GM18508 (cell line): ENCODE measurements around the gene UMAD1.

Experiments used
- ATAC-seq: cut with Tn5 transposase; IDR thresholded peaks from one replicate; pipeline ENCODE4 v1.9.1; 2021; ENCODE audit warnings: moderate number of reproducible peaks; ENCODE audit not compliant: insufficient read depth, unreplicated experiment

Gene UMAD1

GRCh38 chr7:7640221-7641128 lies at the start of gene UMAD1:
TSS of gene UMAD1 (plus strand) at chr7:7640752. CDS start at chr7:7673372, 32,620 bp downstream.
- ATAC-seq = peak; percentile 96

DNA sequence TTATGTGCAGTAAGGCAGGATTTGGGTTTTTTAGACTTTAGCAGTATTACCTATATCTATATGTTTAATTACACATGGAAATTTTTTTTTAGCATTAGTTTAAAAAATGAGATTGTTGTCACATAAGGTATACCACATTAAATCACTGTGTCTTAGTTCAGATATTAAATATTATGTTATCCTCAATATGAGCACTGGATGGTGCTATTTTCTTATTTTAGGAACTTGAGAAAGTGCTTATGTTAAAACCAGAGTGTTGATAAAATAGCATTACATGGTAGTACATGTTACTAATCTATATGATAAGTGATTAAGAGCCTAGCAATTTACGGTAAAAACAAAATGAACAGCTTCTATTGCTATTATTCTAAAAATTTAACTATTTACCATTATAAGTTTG lies 45.1 kb upstream of the UMAD1 start:
- ATAC-seq = no peak

DNA sequence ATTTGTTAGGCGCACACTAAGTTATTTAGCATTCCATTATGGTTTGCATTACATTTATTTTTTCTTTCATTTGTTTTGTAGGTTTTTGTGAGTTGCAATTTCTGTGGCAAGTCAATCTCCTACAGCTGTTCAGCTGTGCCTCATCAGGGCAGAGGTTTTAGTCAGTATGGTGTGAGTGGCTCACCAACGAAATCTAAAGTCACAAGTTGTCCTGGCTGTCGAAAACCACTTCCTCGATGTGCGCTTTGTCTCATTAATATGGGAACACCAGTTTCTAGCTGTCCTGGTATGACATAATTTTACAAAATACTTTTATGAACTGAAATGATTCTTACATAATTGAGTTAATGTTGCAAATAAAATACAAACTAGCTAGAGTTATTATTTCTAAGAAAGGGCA lies 44.4 kb upstream of the UMAD1 start:
- ATAC-seq = no peak

DNA sequence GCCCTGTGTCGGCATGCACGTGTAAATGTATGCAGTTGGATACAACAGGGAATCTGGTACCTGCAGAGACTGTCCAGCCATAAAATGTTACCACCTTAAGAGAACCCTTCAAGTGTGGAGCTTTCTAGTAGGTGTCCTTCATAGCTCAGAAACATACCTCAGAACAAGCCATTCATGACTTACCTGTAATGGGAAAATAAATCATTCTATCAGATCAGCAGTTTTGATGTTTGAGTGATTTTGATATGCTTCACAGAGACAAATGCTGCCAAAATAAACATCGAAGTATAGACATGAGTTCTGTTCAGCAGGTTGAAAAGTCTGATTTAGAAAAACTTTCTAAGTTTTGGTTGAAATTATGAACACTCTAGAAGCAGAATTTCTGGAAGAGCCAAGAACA lies 33.5 kb upstream of the UMAD1 start:
- ATAC-seq = no peak

DNA sequence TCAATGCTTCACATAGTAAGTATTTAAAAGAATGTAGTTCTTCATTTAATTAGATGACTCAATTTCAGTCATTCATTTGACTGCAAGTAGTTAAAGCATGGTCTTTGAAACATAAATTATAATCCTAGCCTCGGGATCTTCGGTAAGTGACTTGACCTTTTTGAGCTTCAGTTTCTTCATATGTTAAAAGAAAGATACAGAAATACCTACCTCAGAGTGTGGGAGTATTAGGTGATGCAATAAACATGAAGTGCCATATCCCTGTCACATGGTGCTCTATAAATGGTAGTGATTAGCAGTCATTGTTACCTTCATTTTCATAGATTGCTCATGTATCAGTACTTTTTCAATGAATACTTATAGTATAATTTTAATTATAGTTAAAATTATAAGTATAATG lies 31.2 kb upstream of the UMAD1 start:
- no peak for ATAC-seq

DNA sequence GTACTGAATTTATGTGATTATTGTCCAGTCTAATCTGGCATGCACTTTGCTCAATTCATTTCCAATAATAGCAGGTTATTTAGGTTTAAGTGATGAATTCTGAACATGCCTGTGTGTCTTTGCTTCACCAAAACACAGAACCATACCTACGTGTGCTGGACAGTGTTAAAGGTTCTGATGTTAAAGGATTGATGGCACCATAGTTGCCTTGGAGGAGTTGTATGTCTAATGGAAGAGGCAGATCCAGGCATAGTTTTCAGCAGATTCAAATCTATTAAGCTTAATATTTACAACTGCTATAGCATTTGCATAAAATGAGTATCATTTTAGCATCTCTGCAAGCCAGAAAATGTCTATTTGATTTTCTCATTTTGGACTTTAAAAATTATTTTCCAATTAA lies 28.0 kb upstream of the UMAD1 start:
- no peak for ATAC-seq

DNA sequence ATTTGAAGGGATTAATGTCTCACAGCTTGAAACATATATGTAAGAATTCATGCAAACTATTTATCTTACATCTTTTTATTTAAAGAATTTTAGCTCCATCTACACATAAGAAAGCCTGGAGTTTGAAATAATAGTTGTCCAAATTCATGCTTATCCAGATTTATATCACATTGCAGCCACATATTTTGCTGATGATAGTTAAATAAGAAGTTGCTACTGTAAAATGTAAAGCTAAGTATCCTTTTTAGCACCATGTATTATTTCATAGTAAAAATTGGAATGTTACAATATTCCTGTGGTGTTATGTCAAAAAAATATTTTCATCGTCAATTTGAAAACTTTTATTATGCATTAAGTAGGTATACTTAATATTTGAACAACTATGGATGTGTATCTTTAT lies 27.3 kb upstream of the UMAD1 start:
- no peak for ATAC-seq

DNA sequence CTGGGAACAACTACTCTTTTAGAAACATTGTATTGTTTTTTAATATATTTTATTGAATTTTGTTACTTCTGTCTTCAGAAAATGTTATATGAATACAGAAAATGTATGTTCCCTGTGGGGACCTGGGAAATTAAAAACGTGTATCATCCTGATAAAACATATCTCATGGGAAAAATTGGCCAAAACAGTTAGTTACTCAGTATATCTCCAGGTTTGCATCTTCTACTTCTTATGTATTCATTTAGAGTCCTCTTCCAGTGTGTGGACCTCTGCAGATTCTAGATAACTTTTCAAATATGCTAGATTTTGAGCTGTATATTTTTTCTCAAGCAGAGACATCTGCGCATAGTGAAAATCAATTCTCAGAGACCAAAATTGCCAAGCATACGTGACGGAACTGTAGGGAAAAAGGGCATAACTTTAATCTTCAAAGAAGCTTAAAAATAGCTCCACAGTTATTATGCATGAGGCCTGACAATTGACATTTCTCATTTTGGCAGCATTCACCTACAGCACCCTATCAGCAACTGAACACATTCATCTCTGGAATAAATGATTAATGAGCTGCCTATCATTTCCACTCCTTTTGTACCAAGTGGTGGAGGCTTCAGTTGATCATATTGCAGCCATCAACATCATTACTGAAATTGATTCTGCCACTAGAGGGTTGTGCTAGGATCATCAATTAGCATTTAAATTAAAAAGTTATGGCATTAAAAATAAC lies 26.4 kb upstream of the UMAD1 start:
- ATAC-seq = no peak

GRCh38 chr7:7617550-7617949 lies 23.0 kb upstream of the UMAD1 start:
- ATAC-seq = no peak

GRCh38 chr7:7618410-7618809 lies 22.1 kb upstream of the UMAD1 start:
- no peak for ATAC-seq

GRCh38 chr7:7620236-7620635 lies 20.3 kb upstream of the UMAD1 start:
- ATAC-seq = no peak

DNA sequence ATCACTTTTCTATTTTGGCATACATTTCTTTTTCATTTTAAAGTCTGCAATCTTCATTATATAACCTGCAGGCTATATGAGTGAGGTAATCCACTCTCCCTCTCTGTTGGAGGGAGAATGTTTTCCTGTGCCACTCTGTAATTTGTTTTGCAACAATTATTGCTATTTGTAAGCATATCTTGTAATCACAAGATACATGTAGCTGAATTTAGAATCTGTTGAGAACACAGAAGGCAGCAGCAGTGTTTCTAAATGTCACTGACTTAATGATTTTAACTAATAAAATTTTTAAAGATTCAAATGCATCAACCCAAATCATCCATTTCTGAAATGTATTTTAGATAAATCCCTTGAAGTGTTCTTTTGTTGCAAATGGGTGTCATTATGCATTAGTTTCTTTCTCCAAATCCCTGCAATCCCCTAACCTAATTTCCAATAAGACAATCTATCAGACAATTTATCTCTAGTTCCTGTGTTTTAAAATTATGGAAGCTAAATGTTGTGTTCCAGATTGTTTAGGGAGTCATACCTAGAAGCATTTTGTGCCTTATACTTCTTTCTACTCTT lies 19.8 kb upstream of the UMAD1 start:
- no peak for ATAC-seq

DNA sequence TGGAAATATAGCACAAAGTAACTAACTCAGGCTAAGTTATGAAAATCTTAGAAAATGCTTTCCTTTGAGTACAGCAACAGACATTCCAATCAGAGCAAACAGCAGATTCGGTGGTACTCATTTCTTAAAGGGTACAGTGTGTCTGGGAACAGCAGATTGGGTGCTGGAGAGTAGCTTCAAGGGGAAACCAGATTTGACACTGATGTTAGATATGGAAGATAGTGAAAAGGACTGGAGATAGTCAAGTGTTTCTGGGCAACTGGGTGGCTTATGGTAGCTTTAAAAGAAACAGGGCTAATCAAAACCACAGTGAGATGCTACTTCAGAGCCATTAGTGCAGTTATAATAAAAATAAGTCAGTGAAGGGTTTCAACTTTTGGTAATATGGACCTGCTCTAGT lies 12.1 kb upstream of the UMAD1 start:
- no peak for ATAC-seq

DNA sequence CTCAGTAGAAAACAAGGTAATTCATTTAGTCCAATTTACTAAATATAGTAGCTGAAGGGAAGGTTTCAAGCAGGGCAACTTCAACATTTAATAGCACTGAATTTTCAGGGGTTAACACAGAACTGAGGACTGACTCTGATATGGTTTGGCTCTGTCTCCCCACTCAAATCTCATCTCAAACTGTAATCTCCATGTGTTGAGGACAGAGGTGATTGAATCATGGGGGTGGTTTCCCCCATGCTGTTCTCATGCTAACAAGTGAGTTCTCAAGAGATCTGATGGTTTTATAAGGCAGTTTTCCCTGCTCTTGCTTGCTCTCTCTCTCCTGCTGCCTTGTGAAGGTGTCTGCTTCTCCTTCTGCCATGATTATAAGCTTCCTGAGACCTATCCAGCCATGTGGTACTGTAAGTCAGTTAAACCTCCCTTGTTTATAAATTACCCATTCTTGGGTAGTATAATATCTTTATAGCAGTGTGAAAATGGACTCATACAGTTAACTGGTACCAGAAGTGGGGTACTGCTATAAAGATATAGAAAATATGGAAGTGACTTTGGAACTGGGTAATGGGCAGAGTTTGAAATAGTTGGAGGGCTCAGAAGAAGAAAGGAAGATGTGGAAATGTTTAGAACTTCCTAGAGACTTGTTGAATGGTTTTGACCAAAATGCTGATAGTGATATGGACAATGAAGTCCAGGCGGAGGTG lies 9.8 kb upstream of the UMAD1 start:
- ATAC-seq = no peak

GRCh38 chr7:7639421-7639820 lies 1.1 kb upstream of the UMAD1 start:
- no peak for ATAC-seq

DNA sequence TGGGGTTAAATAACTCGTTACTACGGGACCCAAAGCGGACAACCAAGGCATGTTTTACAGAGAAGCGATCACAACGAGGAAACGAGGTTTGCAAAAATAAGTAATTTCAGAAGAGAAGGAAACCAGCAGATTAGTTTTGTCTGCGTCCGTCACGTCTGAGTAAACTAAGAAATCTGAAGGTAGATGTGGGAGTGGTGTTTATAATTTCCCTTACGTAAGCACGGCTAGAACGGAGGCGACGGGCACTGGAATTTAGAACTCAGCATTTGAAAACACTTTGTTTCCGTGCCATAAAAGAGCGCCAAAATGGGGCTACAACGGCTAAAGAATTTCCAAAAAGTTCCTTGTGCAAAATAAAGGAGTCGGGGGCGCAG lies 718 bp upstream of the UMAD1 start:
- ATAC-seq = no peak

DNA sequence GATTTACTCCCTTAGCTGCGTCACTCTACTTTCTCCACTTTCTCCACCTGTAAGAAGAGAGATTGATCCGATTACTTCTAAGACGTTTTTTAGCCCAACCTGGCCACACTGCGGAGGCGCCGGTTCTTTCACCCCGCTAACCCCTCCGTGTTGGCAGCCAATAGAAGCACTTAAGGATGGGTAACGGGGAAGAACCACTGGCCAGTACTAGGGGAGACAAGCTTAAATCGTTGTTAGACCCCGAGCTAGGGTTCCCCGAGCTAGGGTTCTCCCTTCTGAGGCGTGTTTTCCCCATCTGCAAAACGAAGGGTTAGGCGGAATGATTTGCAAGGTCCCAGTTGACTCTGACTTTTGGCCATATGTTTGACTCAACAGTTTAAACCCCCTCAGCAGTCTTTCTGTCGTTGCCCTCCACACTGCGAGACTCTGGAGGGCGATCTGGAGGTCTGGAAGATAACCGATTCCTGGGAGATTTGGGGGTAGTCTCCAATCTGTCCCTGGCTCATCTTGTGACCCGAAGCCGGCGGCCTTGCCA lies 644 bp downstream of the UMAD1 start:
- ATAC-seq = peak; percentile 5

- ATAC-seq = no peak
Measured at GRCh38 chr7:7642081-7642480, 1.5 kb downstream of the UMAD1 start.

DNA sequence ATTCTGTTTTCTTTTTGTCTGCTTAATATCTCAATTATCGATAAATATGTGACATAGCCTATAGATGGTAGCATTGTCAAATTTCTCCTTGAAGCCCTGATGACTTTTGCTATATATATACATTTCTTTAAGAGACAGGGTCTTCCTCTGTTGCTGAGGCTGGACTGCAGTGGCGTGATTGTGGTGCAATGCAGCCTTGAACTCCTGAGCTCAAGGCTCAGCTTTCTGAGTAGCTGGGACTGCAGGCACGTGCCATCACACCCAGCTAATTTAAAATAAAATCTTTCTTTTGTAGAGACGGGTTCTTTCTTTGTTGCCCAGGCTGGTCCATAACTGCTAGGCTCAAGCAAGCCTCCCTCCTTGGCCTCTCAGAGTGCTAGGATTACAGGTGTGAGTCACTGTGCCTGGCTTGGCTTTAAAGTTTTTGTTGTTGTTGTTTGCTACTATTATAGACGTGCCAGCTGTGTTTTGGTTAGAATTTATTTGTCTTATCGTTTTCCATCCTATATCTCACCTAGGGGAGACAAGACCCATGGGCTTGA lies 7.0 kb downstream of the UMAD1 start:
- no peak for ATAC-seq

- ATAC-seq = no peak
Measured at GRCh38 chr7:7650682-7651206, 10.2 kb downstream of the UMAD1 start.
